Fibroblast of upper back skin (primary cell): ENCODE results near the gene HDAC11.
"Not testable (repeated sequence)": the region's sequence is repeated elsewhere in the genome, so short reads cannot be mapped to it uniquely, and the experiment has no call there.

Experiments used
- DNase-seq: peaks from one replicate; pipeline ENCODE4 v3.0.0-alpha.2; 2013

Gene HDAC11

DNA sequence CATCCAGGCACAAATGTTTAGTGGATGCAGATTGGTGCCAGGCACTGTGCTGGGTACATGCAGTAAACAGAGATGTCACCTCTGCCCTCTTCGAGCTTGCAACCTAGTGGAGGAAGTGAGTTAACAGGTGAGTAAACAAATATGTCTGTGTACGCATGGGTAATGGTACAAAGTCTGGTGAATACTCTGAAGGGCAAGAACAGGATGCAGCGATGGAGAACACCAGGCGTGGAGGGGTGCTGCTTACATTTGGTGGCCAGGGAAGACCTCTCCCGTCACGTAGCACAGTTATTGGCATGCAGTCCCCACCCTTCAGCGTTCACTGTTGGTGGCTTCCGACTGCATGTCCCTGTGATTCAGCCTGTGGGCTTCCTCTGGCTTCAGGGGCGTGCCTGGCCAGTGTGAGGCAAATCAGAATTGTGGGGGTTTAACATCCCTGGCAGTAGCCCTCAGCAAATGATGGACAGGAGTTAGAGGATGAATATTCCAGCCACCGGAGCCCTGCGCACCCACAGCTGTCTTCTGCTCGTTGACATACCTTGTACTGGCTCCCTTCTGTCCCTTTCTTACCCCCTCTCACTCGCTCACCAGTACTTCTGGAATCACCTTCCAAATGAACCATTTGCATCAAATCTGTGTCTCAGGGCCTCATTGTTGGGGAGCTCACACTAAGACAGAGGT, 9.1 kb upstream of the HDAC11 start:
- no peak for DNase-seq

DNA sequence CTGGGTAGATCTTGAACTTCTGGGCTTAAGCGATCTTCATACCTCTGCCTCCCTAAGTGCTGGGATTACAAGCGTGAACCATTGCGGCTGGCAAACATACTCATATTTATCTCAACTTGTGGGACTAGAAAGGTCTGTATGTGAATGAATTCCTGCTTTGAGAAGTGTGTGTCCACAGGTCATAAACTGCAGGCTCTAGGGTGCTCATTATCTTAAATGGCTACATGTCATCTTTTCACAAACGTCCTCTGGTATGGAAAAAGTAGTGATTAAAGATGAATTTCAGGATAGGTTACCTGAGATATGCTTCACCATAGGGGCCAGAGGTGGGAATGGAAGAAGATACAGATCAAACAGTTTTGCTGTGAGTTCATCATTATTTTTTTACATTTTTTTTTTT, 7.8 kb upstream of the HDAC11 start:
- no peak for DNase-seq

DNA sequence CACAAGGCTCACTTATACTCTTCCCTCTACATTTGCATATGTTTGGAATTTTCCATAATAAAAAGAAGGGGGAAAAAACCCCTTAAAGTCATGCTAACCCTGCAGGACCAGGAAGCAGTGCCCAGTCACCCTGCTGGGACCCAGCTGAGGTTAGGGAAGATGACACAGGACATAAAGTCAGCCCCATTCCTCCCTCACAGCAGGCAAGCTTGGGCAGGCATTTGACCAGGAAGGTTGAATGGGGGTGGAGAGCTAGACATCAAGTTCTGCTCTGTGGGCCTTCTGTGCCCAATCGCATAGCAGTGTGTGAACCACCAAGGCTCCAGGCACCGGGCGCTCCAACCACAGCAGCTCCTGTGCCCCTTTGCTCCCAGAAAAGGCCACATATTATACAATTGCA, 7.1 kb upstream of the HDAC11 start:
- no peak for DNase-seq

DNA sequence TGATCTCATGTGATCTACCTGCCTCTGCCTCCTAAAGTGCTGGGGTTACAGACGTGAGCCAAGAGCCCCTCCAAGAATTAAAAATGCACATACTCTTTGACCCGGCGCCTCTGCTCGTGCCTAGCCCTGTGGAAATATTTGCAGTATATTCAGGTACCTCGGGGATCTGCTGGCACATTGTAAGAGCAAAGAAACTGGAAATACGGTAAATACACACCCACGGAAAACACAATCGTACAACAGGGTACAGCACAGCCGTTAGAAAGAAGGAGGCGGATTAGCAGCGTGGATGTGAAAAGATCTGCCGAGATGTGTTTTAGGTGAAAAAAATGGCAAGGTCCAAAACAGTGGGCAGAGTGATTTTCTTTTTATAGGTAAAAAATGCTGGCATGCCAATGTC, 6.1 kb upstream of the HDAC11 start:
- DNase-seq = no peak

DNA sequence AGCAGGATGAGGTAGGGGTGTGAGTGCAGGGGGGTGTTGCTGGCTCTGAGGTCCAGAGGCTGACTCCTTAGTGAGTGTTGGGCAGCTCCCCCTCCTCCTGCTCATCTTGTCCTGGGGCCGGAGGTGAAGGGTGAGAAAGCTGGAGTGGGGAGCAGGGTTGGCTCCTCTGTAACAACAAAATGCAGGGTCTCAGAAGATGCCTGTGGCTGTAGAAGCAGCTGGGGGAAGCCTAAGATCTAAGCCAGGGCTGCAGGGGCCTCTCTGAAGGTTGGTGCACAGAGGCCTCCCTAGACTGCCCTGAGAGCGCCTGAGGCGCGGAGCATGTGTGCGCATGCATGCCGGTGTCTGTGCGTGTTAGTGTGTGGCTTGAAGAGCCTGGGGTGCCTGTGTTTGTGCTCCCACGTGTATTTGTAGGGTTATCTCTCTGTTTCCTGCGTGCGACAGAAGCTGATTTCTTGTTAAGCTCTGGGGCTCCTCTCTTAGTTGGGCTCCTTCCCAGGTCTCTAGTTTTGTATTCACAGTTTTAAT, 5.3 kb upstream of the HDAC11 start:
- DNase-seq = no peak

DNA sequence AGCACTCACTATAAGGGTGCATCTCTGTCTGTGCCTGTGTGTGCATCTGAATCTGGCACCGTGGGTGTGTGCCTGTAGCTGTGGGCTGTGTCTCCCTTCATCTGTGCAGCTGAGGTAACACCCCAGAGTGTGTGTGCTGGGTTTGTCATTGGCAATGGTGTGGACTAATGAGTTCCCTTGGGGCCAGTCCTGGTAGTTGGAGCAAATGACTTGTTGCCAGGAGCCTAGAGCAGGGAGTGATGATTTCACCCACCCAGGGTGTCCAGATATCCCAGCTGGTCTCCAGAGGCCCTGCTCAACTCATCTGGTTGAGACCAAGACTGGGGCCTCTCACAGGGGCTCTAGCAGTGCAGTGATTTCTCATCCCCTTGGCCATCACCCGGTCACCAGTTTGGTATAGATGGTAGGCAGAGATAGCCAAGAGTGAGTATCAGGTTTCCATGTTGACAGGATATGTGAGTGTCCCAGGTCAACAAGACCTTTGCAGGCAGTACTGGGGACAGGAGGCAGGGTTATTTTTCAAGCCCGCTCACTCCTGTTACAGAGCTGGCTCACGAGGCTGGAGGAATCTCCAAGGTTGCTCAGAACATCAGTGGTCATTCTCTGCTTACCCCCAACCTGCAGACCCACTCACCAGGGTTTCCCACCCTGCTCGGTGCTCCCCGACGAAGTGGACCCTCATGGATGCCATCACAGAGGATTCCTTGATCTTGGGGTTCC, 4.1 kb upstream of the HDAC11 start:
- DNase-seq = no peak

DNA sequence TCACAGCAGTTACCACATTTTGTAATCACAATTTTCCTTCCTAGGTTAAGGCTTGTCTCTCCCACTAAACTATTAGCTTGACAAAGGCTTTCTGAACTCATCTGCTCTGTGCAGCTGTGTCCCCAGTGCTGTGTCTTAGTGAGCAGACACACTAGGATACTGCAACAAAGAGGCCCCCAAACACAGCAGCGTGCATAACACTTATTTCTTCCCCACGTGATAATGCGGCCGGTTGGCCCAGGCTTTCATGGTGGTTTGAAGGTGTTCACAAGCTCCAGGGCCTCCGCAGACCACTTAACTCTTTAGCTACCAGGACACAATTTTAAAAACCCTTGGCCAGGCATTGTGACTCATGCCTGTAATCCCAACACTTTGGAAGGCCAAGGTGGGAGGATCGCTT, 2.2 kb upstream of the HDAC11 start:
- DNase-seq = no peak

DNA sequence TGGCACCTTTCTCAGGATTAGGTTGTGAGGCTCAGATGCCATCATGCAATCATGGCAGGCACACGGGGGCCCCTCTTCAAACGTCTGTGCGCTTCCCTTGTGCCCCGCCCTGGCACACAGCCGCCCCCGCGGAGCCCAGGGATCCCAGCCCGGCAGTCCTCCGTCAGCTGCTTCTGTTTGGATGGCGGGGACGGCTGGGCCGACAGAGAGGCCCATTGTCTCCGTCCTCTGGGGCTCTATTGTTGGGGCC, 849 bp upstream of the HDAC11 start:
- DNase-seq = no peak

DNA sequence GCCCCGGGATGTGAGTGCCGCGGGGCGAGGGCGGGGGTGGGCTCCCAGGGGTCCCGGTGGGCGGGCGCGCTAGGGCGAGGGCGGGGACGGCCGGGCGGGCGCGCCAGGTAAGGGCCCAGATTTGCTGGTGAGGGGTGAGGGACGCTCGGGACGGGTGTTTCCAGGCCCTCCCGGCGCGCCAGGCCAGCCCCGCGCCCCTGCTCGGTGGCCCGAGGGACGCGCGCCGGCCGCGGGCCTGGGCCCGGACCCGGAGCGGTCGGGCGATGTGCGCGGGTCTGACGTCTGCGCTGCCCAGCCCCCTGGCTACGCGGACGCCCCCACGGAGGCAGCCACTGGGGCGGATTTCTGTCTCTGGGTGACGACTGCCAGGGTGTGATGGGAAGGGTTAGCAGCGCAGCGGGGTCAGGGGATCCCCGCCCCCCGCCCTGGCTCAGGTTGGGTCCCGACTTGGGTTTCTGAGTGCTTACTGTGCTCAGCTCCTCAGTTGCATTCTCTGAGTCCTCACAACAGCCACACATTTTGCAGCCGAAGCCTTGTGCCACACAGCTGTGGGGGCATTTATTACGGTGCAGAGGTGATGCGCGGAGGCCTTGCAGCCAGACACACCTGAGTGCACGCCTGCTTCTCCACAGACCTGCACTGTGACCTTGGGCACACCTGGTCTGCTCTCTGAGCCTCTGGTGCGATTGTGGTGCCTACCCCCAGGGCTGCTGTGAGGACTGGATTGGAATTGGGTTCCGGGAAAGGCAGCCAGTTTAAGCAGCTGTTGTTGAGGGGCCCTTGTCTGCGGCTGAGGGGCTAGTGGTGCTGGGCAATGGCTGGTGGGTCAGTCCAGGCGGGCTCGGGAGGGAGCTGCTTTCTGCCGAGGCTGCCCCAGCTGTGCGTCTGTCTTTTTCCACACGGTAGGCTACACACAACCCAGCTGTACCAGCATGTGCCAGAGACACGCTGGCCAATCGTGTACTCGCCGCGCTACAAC, 523 bp downstream of the HDAC11 start:
- DNase-seq = no peak

DNA sequence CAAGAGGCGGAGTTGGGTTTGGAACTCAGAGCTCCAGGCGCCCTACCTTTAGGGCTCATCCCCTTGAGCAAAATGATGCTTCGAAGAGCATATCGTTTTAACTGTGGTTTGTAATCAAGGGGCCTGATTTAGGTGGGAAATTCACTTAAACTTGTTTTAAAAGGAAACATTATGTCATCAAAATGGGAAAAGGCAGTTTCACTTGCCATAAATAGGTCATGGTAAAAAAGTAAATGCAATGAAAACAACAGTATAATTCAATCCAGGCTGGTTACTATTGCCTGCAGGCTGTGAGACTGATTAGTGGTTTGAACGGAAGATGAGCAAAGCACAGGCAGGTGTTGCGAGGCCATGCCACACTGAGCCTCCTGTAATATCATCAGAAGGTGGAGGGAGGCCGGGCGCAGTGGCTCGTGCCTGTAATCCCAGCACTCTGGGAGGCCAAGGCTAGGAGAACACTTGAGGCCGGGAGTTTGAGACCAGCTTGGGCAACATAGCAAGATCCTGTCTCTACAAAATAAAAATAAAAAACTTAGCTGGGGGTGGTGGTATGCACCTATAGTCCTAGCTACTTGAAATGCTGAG, 2.1 kb downstream of the HDAC11 start:
- no peak for DNase-seq

DNA sequence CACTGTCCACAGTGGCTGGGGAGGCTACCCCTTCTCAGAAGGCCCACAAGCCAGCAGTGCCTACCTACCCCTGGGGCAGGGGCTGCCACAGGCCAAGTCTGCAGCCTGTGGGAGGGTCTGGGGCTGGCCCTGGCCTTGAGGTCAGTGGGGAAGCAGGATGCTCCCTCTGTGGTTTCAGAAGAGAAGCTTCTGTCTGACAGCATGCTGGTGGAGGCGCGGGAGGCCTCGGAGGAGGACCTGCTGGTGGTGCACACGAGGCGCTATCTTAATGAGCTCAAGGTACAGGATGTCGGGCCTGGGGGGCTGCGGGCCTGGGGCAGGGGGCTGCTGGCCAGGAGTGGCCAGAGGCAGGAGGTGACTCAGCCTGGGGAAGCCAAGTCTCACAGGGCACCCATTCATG, 3.2 kb downstream of the HDAC11 start:
- no peak for DNase-seq

DNA sequence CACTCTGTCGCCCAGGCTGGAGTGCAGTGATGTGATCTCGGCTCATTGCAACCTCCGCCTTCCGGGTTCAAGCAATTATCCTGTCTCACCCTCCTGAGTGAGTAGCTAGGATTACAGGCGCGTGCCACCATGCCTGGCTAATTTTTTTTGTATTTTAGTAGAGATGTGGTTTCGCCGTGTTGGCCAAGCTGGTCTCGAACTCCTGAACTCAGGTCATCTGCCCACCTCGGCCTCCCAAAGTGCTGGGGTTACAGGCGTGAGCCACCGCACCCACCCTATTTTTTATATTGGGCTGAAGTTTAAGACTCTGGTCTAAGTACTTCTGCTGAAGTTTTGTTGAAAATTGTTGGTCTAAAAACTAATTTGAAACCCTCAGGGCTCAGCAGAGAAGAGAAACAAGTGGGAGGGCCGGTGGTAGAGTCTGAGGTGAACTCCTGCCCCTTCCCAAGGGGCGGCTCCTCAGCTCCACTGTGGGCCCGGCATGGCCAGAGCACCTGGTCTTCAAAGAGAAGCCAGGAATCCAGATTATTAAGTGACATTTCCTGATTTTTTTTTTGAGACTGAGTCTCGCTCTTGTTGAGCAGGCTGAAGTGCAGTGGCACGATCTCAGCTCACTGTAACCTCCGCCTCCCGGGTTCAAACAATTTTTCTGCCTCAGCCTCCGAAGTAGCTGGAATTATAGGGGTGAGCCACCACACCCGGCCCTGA, 4.0 kb downstream of the HDAC11 start:
- no peak for DNase-seq

DNA sequence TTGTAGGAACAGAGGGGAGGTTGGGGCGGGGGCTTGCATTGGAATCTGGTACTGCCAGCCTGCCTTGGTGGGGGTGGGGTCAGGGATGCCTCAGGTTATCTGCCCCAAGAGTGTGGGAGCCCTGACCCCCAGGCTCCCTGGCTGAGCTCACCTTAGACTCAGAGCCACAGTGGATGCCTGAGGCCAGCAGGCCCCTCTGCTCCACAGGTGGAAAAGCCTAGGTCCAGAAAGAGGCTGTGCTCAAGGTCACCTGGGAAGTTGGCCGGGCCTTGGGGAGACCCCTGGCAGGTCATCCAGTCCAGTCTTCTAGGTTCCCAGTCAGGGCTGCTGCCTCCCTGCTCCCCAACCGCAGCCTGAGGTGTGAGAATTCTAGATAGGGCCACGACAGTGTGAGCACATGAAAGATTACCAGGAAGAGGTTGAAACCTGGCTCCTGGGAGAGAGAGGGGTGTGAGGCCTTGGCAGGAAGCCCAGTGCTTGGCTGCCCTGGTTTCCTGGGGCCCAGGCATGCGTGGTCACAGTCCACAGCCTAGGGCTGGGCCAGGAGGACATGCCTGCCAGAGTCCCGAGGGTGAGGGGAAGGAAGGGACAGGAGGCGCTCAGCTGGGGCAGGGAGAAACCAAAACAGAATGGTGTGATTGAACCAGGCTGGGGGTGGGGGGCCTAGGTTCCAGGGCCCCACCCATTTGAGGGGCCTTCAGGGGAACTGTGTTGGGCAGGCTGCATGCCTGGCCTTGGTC, 4.9 kb downstream of the HDAC11 start:
- peak; percentile 51 for DNase-seq

DNA sequence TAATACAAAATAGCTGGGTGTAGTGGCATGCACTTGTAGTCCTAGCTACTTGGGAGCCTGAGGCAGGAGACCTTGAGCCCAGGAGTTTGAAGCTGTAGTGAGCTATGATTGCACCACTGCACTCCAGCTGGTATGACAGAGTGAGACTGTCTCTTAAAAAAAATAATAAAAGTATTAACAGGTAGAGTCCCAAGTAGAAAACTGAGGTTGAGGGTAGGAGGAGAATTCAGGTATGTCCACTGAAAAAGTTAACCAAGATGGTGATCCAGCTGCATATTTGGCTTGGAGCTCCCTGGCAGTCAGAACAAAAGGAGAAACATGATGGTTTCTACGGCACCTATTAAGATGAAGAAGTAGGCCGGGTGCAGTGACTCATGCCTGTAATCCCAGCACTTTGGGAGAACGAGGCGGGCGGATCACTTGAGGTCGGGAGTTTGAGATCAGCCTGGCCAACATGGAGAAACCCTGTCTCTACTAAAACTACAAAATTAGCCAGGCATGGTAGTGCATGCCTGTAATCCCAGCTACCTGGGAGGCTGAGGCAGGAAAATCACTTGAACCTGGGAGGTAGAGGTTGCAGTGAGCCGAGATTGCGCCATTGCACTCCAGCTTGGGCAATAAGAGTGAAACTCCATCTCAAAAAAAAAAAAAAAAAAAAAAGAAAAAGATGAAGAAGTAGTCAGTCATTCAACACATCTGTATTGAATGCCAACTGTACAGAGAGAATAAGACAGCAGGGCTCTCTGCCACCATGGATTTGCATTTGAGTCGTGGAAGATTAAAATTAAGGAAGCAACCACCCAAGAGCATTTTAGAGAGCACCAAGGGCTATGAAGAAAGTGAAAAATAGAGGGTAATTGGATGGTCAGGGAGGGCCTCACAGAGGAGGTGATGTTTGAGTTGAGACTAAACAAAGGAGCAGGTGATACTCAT, 5.8 kb downstream of the HDAC11 start:
- not testable (repeated sequence) for DNase-seq

DNA sequence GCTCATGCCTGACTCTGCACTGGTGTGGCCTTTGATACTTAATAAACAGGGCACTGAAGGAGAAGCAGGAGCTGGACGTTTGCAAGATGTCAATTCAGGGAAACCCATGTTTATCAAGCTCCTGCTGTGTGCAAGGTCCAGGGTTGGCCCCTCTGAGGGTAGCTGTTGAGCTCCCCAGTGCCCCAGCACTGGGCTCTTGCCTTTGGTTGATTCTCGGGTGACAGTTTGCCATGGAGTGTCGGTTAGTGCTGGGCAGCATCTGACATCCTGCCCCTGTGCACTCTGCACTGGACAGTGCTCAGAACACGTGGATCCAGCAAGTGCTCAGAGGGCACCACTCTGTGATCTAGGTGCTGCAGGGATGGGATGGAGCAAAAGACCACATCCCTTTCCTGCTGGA, 7.3 kb downstream of the HDAC11 start:
- no peak for DNase-seq

DNA sequence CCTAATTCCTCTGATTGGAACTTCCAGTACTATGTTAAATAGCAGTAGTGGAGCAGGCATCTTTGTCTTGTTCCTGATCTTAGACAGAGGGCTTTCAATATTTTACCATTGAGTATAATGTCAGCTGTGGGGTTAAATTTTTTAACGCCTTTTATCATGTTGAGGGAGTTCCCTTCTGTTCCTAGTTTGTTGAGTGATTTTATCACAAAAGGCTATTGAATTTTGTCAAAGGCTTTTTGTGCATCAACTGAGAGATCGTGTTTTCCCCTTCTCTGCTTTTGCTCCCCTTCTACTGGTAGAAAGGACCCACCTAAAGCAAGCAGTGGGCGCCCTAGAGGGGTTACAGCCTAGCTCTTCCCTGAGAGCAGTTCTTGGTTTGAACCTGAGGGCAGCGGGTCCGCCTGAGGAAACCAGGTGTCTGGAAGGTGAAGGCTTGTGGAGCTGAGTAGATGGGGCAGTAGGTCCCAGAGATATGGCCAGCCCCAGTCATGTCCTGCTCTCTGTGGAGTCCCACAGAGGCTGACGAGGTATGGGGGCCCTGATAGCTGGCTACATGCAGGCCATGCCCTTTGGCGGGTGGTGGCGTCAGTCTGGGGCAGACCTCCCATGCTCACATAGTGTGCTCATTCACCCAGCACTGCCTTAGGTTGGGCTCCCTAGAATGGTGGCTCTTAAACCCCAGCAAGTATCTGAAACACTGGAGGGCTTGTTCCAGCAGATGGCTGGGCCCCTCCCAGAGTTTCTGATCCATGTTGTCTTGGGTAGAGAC, 11.3 kb downstream of the HDAC11 start:
- no peak for DNase-seq

DNA sequence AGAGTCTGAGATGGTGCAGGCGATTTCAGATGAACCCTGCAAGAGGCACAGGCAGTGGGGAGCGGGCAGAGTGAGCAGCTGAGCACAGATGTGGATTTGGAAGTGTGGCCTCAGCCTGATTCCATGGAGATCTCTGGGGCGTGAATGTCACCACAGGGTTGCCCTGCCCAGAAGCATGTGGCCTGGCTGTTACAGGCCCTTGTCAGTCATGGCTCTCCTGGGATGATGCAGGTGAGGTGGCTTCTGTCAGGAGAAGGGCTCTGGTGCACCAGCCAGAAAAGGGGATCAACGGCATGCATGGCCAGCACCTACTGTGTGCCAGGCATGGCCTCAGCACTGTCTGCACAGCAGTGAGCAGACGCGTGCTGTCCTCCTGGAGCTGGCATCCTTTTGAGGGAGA, 11.9 kb downstream of the HDAC11 start:
- no peak for DNase-seq

DNA sequence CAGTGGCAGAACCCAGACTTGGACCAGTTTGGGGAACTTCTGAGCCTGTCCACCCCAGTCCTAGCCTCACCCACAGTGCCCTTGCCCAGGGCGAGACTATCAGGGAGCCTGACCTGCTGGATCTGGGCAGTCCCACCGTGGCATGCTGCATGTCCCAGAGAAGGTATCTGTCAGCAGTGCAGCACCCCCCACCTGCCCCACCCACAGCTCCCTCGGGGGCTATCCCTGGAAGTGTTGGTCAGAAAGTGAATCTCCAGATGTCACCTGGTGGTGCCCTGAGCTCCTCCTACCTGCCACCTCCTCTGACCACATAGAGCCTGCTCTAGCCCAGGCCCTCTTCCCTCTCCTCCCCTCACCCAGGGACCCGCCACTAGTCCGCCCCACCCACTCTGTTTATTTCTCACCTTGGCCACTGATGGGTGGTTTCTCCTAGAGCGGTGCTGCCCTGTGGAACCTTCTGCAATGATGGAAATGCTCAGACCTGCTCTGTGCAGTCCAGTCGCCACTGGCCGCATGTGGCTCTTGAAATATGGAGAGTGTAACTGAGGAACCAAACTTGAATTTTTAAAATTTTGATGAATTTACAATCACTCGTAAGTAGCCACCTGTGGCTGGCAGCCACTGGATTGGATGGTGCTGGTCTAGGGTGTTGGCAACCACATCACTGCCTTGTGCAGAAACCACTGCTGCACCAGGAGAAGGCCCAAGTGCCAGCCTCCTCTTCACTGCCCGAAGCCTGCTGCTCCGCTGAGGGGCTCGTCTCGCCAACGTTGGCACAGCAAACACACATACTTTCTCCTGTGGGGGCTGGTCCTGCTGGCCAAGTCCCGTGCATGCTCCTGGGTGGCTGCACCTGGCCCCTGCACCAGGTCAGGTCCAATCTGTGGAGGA, 13.1 kb downstream of the HDAC11 start:
- DNase-seq = no peak
